Dedifferentiated amniotic fluid mesenchymal stem cell (primary cell): ENCODE data around the gene HOPX.
A peak's percentile ranks its signal among the peaks of the same experiment; 100 is the strongest.
"Not testable (repeated sequence)": the region's sequence is repeated elsewhere in the genome, so short reads cannot be mapped to it uniquely, and the experiment has no call there.

Experiments
- DNase-seq: peaks from one replicate; pipeline ENCODE4 v3.0.0-alpha.2; 2016; ENCODE audit errors: extremely low spot score

Gene HOPX

DNA sequence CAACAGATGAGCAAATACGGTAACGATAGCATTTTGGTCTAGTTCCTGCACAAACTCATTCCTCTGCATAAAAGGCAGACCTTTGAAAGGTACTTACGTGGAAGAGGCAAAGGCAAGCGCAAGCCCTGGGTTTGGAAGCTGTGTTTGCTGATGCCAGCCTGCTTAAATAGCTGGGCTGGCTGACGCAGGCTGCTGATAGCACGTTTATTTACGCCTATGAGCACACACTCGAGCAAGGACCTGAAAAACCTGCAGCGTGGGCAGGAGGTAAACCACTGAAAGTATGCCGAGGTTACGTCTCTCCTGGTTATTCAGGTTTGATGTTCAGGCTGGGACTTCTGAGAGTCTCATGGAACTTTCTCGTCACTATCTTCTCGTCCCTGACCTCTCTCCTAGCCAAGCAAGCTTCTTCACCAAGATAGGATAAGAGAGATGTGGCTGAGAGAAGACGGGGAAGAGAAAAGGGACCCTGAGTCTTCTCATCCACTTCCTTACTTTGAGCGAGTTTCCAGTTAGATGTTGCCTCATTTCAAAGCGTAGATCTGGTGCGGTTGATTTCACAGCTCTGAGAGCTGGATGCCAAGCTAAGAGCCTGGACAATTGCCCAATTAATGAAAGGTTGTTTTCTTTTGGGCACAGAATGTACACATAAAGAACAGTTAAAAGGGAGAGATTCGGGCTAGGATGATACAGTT is at the start of gene HOPX:
HOPX (minus strand) TSS at position 139 of the 695 bp plus-strand sequence. CDS start 23,480 bp downstream, outside the sequence.
- DNase-seq, result no peak

- DNase-seq, result no peak
Measured at GRCh38 chr4:56730097-56730496, 49.0 kb upstream of the HOPX start.

- peak; percentile 18 for DNase-seq
Measured at GRCh38 chr4:56728512-56728911, 47.4 kb upstream of the HOPX start.

DNA sequence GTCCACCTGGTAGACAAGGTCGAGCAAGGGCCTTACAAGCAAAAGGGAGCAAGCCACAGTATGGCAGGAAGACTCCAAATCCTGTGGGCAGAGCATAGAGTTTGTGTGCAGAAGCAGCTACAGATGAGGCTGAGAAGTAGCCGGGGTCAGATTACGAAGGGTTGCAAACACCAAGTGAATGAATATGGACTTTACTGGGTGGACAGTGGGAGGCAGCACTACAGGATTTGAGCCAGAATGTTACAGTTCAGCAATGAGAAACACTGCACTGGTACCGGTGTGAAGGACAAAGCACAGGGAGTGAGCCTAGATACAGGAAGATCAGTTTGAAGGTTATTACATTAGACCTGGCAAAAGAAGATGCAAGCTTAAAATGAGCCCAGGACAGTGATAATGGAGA is 46.1 kb upstream of the HOPX start:
- no peak for DNase-seq

DNA sequence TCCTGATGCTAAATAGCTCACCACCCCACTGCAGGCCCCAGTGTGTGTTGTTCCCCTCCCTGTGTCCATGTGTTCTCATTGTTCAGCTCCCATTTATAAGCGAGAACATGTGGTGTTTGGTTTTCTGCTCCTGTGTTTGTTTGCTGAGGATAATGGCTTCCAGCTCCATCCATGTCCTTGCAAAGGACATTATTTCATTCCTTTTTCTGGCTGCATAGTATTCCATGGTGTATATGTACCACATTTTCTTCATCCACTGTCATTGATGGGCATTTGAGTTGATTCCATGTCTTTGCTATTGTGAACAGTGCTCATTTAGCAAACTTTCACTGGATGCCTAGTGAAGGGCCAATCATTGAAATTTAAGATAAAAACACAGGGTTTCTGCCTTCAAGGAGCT is 45.5 kb upstream of the HOPX start:
- not testable (repeated sequence) for DNase-seq

- no peak for DNase-seq
Measured at GRCh38 chr4:56723659-56724230, 42.6 kb upstream of the HOPX start.

DNA sequence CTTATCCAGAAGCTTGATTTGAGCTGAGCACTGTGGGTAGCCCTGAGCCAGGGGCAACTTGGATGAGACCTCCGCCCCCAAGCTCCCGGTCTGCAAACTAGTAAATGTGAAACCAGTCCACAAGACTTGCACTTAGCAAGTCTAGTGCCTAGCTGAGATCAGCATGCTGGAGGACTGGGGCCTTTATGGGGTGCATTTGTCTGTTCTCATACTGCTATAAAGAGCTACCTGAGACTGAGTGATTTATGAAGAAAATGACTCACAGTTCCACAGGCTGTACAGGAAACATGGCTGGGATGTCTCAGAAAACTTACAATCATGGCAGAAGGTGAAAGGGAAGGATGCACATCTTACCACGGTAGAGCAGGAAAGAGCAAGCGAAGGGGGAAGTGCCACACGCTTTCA is 42.1 kb upstream of the HOPX start:
- no peak for DNase-seq

GRCh38 chr4:56708146-56708545 is 27.1 kb upstream of the HOPX start:
- no peak for DNase-seq

DNA sequence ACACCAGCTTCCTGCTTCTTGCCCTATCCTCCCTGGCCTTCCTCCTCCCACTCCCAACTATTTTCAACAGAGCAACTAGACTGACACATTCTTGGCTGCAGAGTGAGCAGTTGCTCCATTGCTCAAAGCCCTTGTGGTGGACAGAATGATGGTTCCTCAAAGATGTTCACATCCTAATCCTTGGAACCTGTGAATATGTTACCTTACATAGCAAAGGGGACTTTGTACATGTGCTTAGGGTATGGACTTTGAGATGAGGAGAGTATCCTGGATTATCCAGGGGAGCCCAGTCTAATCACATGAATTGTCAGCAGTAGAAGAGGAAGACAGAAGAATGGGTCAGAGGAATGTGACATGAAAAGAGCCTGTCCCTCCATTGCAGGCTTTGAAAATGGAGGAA is 24.9 kb upstream of the HOPX start:
- no peak for DNase-seq

- DNase-seq, result no peak
Measured at GRCh38 chr4:56705334-56705733, 24.2 kb upstream of the HOPX start.

GRCh38 chr4:56704089-56704871 is 23.2 kb upstream of the HOPX start:
- DNase-seq, result no peak

- no peak for DNase-seq
Measured at GRCh38 chr4:56703378-56703777, 22.3 kb upstream of the HOPX start.

GRCh38 chr4:56701644-56702043 is 20.5 kb upstream of the HOPX start:
- no peak for DNase-seq

DNA sequence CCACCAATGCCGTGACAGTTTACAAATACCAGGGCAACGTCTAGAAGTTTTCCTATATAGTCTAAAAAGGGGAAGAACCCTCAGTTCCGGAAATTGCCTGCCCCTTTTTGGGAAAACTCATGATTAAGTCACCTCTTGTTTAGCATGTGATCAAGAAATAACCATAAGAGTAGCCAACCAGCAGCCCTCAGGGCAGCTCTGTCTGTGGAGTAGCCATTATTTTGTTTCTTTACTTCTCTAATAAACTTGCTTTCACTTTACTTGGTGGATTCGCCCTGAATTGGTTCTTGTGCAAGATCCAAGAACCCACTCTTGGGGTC is 20.0 kb upstream of the HOPX start:
- no peak for DNase-seq

- no peak for DNase-seq
Measured at GRCh38 chr4:56699537-56700105, 18.5 kb upstream of the HOPX start.

DNA sequence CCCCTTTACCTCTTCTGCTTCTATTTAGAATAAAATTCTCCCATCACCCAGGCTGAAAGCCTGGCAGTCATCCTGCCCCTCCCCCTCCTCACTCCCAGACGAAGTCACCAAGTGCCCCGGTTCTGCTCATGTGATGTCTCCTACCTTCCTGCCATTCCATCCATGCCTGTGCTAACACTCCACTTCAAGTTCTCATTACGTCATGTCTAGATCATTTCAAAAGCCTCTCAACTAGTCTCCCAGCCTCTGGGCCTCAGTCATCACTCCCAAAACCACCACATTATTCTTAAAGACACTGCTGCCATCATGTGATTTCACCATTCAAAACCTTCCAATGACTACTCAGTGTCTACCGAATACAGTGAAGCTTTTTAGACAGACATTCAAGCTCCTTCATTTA is 17.2 kb upstream of the HOPX start:
- no peak for DNase-seq

DNA sequence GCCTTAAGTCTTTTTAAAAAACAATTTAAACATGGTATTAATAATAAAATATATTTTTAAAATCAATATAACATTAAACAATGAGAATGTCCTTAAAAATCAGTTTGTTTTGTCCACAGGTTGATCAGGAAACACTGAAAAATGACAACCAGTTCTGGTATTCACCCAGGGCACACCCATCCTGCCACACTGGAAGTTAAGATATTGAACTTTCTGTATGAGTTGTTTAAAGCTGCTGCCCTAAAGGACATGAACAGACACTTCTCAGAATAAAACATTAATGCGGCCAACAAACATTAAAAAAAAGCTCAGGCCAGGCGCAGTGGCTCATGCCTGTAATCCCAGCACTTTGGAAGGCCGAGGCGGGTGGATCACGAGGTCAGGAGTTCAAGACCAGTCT is 15.0 kb upstream of the HOPX start:
- no peak for DNase-seq

GRCh38 chr4:56693476-56693875 is 12.4 kb upstream of the HOPX start:
- DNase-seq, result not testable (repeated sequence)

DNA sequence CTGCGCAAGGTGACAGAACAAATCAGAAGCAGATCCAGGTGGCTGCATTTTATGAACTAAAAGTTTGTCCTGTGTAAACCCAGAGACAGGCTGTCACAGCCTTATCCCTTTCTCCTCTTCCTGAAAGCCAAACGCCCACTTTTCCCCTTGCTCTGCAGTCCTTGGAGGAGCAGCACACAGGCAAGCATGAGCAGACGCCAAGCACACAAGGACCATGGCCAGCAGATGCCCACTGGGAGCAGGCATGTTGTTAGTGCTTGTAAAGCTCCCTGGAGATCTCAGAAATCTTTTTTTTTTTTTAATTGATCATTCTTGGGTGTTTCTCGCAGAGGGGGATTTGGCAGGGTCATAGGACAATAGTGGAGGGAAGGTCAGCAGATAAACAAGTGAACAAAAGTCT is 11.5 kb upstream of the HOPX start:
- no peak for DNase-seq

DNA sequence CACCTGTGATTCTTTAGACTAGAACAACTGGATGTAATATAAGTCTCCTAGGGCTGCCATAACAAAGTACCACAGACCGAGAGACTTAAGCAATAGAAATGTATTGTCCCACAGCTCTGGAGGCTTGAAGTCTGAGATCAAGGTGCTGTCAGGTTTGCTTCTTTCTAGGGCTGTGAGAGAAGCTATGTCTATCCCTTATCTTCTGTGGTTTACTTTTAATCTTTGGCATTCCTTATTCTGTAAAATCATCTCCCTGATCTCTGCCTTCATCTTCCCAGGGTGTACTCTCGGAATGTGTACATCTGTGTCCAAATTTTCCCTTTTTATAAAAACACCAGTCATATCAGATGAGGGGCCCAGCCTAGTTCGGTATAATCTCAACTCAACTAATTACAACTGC is 10.3 kb upstream of the HOPX start:
- DNase-seq, result no peak

- no peak for DNase-seq
Measured at GRCh38 chr4:56690393-56690792, 9.3 kb upstream of the HOPX start.

DNA sequence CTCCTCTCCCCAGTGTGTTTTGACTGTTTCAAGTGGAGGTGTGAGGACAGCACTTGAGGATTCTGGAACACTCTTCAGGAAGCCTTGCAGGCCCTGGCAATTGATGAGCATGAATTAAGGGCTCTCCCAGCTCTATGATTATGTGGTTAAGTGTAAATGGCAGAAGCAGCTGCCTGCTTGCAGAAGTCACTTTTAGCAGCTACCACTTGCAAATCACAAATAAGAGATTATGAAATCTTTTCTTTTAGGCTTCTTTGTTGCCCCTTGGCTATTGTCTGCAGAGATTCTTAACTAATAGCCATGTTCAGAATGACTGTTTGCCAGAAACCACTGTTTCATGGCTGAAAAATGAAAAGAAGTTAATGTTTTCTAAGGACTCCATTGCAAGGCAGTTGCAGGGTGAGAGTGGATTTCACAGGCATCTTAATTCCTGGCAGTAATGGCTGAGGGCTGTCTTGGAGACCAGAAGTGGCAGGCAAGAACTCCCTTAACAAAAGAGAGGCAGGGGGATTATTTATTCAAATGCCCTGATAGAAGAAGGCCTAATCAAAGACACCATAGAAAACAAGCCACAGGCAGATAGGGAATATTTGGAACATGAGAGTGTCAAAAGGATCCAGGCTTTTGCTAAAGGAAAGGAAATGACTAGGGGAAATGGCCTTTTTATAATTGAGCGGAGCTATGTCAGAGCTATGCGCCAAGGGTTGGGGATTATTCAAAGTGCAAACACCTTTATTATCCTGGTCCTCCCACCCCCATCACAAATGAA is 8.3 kb upstream of the HOPX start:
- no peak for DNase-seq
